Mesenchymal stem cell (in vitro differentiated cells and primary cell): ENCODE measurements around the gene SLC35F6.
A peak's percentile ranks its signal among the peaks of the same experiment; 100 is the strongest.

Source experiments
- DNase-seq: peaks from one replicate; pipeline ENCODE4 v3.0.0-alpha.2; 2013
- H2AFZ ChIP-seq: one replicate; pipeline ENCODE4 v1.6.1; 2013; ENCODE audit warnings: low read depth, mild to moderate bottlenecking, control low read depth, inconsistent platforms, low read length, moderate library complexity
- H2AK5ac ChIP-seq: 2 replicates; pipeline ENCODE4 v1.6.1; 2013; ENCODE audit warnings: low read length, moderate library complexity, mild to moderate bottlenecking, inconsistent platforms; ENCODE audit not compliant: severe bottlenecking
- H2BK120ac ChIP-seq: one replicate; pipeline ENCODE4 v1.6.1; 2013; ENCODE audit warnings: low read depth, mild to moderate bottlenecking, inconsistent platforms, low read length, moderate library complexity
- H2BK12ac ChIP-seq, 2 experiments: one replicate each; pipeline ENCODE4 v1.6.1; 2013; ENCODE audit warnings: inconsistent platforms in 2 of 2, low read length in 2 of 2, mild to moderate bottlenecking in 2 of 2, moderate library complexity in 2 of 2, control low read depth in 1 of 2
- H2BK15ac ChIP-seq: one replicate; pipeline ENCODE4 v1.6.1; 2013; ENCODE audit warnings: mild to moderate bottlenecking, low read depth, inconsistent platforms; ENCODE audit not compliant: poor library complexity, severe bottlenecking
- H2BK5ac ChIP-seq: 2 replicates; pipeline ENCODE4 v1.6.1; 2013; ENCODE audit warnings: low read depth, mild to moderate bottlenecking, low read length, control low read depth, inconsistent platforms; ENCODE audit not compliant: poor library complexity, severe bottlenecking
- H3K14ac ChIP-seq, 2 experiments: one replicate each; pipeline ENCODE4 v1.6.1; 2013; ENCODE audit warnings: inconsistent platforms in 2 of 2, low read length in 2 of 2, control low read depth in 1 of 2, mild to moderate bottlenecking in 1 of 2, moderate library complexity in 1 of 2
- H3K18ac ChIP-seq, 2 experiments: one replicate each; pipeline ENCODE4 v1.6.1; 2013; ENCODE audit warnings: inconsistent platforms in 2 of 2, low read length in 2 of 2, control low read depth in 1 of 2, low read depth in 1 of 2, mild to moderate bottlenecking in 1 of 2
- H3K23ac ChIP-seq, 2 experiments: one replicate each; pipeline ENCODE4 v1.6.1; 2013; ENCODE audit warnings: inconsistent platforms in 2 of 2, low read length in 2 of 2, mild to moderate bottlenecking in 2 of 2, moderate library complexity in 2 of 2, control low read depth in 1 of 2
- H3K27ac ChIP-seq: 2 replicates; pipeline ENCODE4 v1.5.1; 2013; ENCODE audit warnings: mild to moderate bottlenecking, moderate library complexity, low read length, control low read depth, inconsistent platforms; ENCODE audit not compliant: poor library complexity, severe bottlenecking
- H3K27me3 ChIP-seq, 2 experiments: 2 replicates each; pipeline versions ENCODE4 v1.6.1 to v1.7.0; 2013; ENCODE audit warnings: low read length in 2 of 2, mild to moderate bottlenecking in 2 of 2, moderate library complexity in 2 of 2, control low read depth in 1 of 2, inconsistent platforms in 1 of 2; ENCODE audit not compliant: control insufficient read depth in 1 of 2, insufficient read depth in 1 of 2
- H3K36me3 ChIP-seq, 2 experiments: 2 replicates each; pipeline versions ENCODE4 v1.6.1 to v1.7.0; 2013; ENCODE audit warnings: low read length in 2 of 2, control low read depth in 1 of 2, inconsistent platforms in 1 of 2, low read depth in 1 of 2, mild to moderate bottlenecking in 1 of 2; ENCODE audit not compliant: insufficient read depth in 2 of 2, control insufficient read depth in 1 of 2
- H3K4ac ChIP-seq, 2 experiments: one replicate each; pipeline ENCODE4 v1.6.1; 2013; ENCODE audit warnings: inconsistent platforms in 2 of 2, low read length in 2 of 2, mild to moderate bottlenecking in 2 of 2, moderate library complexity in 2 of 2, control low read depth in 1 of 2, low read depth in 1 of 2
- H3K4me1 ChIP-seq: 2 replicates; pipeline ENCODE4 v1.6.1; 2013; ENCODE audit warnings: low read depth, low read length, control low read depth; ENCODE audit not compliant: control insufficient read depth, insufficient read depth
- H3K4me2 ChIP-seq: 2 replicates; pipeline ENCODE4 v1.6.1; 2013; ENCODE audit warnings: low read length, mild to moderate bottlenecking, inconsistent platforms; ENCODE audit not compliant: poor library complexity, severe bottlenecking
- H3K4me3 ChIP-seq, 2 experiments: 2 replicates each; pipeline versions ENCODE4 v1.5.1 to v1.7.0; 2013; ENCODE audit warnings: low read length in 2 of 2, mild to moderate bottlenecking in 2 of 2, control low read depth in 1 of 2, low read depth in 1 of 2; ENCODE audit not compliant: insufficient read depth in 1 of 2
- H3K79me1 ChIP-seq: replicated peaks from 2 replicates; pipeline ENCODE4 v1.6.1; 2013; ENCODE audit warnings: mild to moderate bottlenecking, control low read depth, low read length, inconsistent platforms; ENCODE audit not compliant: poor library complexity, severe bottlenecking
- H3K9ac ChIP-seq: 2 replicates; pipeline ENCODE4 v1.7.0; 2013; ENCODE audit warnings: mild to moderate bottlenecking, low read length, moderate library complexity
- H3K9me3 ChIP-seq: 2 replicates; pipeline ENCODE4 v1.7.0; 2013; ENCODE audit warnings: mild to moderate bottlenecking, low read length; ENCODE audit not compliant: control insufficient read depth
- H4K8ac ChIP-seq: one replicate; pipeline ENCODE4 v1.6.1; 2013; ENCODE audit warnings: inconsistent platforms, mild to moderate bottlenecking, low read length, moderate library complexity
- H4K91ac ChIP-seq: one replicate; pipeline ENCODE4 v1.6.1; 2013; ENCODE audit warnings: mild to moderate bottlenecking, low read length, inconsistent platforms
- WGBS: methylation state at CpG from one replicate; pipeline ENCODE4 v1.1.7; 2013; ENCODE audit warnings: mixed read lengths; 5-methylcytosine and 5-hydroxymethylcytosine counted together

Gene SLC35F6

DNA sequence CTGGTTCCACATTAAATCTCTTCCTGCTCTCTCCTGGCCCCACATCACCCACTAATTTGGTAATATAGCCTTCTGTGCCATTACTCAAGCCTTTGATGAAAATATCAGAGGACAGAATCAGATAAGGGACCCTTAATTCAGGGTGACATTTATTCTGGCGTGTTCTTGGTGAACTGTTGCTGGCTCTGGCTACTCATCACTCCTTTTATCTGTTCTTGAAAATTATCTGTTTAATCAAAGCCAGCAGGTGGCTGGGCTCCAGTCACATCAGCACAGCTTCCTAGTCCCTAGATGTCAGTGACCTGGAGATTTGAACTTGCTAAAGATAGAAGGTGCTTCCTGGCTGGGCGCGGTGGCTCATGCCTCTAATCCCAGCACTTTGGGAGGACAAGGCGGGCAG is 26.9 kb upstream of the SLC35F6 start:
- Histone ChIP-seq H2BK5ac (no peak overlapping the region), H2AK5ac (no peak overlapping the region), H4K91ac (no peak overlapping the region), H3K14ac (no peak overlapping the region), H3K4ac (no peak overlapping the region), H3K36me3 (no peaks in the 10 kb centered on the region), H2BK120ac (no peak overlapping the region), H3K27ac (no peak overlapping the region), H3K9ac (no peak overlapping the region), H2AFZ (no peak overlapping the region), H3K23ac (peak overlapping the region in 1 of 2 experiments; percentile 19), H4K8ac (no peak overlapping the region), H3K18ac (no peak overlapping the region), H2BK15ac (no peak overlapping the region), H2BK12ac (no peak overlapping the region), H3K9me3 (no peaks in the 10 kb centered on the region), H3K79me1 (no peaks in the 10 kb centered on the region), H3K4me2 (no peak overlapping the region), H3K4me3 (no peak overlapping the region), H3K4me1 (peaks cover 4% of the 10 kb centered on the region), H3K27me3 (peaks cover 0 to 44% of the 10 kb centered on the region in 2 experiments)
- DNase-seq, result no peak
- 82% methylated on average over 4 of the region's 4 CpGs for WGBS

DNA sequence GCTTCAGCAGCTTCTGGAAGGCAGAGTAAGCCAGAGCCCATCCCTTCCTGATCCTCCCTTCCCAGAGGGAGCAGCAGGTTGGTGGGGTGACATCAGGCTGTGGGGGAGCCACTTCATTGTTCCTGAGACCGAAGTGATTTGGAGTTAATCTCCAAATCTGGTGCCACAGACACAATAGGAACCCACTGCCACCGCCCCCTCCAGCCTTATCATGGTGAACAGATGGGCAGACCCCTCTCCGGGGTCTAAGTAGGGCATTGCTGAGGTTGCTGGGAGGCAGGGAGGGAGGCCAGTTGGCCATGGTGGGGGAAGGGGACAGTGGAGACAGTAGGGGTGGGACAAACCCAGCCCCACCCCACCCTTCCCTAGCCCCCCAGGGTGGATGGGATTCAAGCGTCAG is 25.6 kb upstream of the SLC35F6 start:
- no peaks in the 10 kb centered on the region for H3K79me1 ChIP-seq
- no peak overlapping the region for H3K18ac ChIP-seq
- H3K36me3 ChIP-seq, result no peaks in the 10 kb centered on the region
- no peak overlapping the region for H4K91ac ChIP-seq
- 100% methylated on average over 2 of the region's 4 CpGs for WGBS
- H3K14ac ChIP-seq, result no peak overlapping the region
- H3K4me3 ChIP-seq, result no peak overlapping the region
- H3K9ac ChIP-seq, result no peak overlapping the region
- no peak overlapping the region for H2AK5ac ChIP-seq
- H3K27ac ChIP-seq, result no peak overlapping the region
- no peak overlapping the region for H2BK5ac ChIP-seq
- H3K9me3 ChIP-seq, result no peaks in the 10 kb centered on the region
- peak overlapping the region; percentile 35 for H2BK15ac ChIP-seq
- H2BK12ac ChIP-seq, result peak overlapping the region in 1 of 2 experiments; percentile 69
- H3K4me2 ChIP-seq, result no peak overlapping the region
- no peak for DNase-seq
- H2AFZ ChIP-seq, result no peak overlapping the region
- H2BK120ac ChIP-seq, result no peak overlapping the region
- no peak overlapping the region for H4K8ac ChIP-seq
- H3K4me1 ChIP-seq, result peaks cover 4% of the 10 kb centered on the region
- peaks cover 9 to 35% of the 10 kb centered on the region in 2 experiments for H3K27me3 ChIP-seq
- H3K23ac ChIP-seq, result no peak overlapping the region
- no peak overlapping the region for H3K4ac ChIP-seq

DNA sequence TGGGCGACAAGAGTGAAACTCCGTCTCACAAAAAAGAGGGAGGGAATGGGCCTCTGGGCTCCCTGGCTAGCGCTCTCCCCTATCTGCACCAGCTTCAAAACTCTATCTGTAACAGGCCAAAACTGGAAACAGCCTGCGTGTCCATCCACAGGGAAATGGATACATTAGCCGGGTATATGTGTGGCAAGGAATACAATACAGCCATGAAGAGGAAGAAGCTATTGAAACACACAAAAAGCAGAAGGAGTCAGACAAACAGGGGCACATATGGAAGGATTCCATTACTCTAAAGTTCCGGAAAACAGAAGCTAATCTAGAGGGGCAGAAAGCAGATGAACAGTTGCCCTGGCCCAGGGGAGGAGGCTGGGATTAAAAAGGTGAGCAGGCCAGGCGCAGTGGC is 24.6 kb upstream of the SLC35F6 start:
- H3K18ac ChIP-seq, result no peak overlapping the region
- no peak overlapping the region for H3K9ac ChIP-seq
- no peak overlapping the region for H2AFZ ChIP-seq
- H3K9me3 ChIP-seq, result no peaks in the 10 kb centered on the region
- H4K91ac ChIP-seq, result no peak overlapping the region
- no peak overlapping the region for H3K4ac ChIP-seq
- no peak overlapping the region for H2BK15ac ChIP-seq
- no peak overlapping the region for H2BK12ac ChIP-seq
- H3K4me3 ChIP-seq, result no peak overlapping the region
- no peak overlapping the region for H2AK5ac ChIP-seq
- no peak overlapping the region for H3K4me2 ChIP-seq
- WGBS, result 93% methylated on average over 7 of the region's 7 CpGs
- no peak overlapping the region for H3K23ac ChIP-seq
- no peak overlapping the region for H3K14ac ChIP-seq
- H3K27me3 ChIP-seq, result peaks cover 9 to 32% of the 10 kb centered on the region in 2 experiments
- H3K79me1 ChIP-seq, result no peaks in the 10 kb centered on the region
- DNase-seq, result no peak
- H3K4me1 ChIP-seq, result peaks cover 4% of the 10 kb centered on the region
- H3K27ac ChIP-seq, result no peak overlapping the region
- H3K36me3 ChIP-seq, result no peaks in the 10 kb centered on the region
- H2BK120ac ChIP-seq, result no peak overlapping the region
- no peak overlapping the region for H2BK5ac ChIP-seq
- no peak overlapping the region for H4K8ac ChIP-seq

DNA sequence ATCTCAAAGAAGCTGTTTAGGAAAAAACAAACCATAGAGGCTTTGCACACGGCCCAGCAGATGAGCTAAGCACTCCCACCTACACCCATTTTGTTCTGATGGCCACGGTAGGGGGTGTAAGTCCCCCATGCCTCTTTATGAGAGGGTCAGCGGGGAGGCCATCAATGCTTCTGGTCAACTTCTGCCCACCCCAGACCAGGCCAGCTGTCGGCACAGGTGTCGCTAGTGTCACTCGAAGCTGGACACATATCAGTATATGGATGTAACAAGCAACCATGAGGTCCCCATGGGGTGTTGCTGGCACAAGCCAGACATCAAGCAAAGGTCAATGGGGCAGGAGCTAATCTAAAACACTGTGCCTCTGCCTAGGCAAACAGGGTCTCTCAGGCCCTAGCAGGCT is 23.7 kb upstream of the SLC35F6 start:
- WGBS, result 92% methylated on average over 6 of the region's 6 CpGs

More for the DNA sequence above, 23.7 kb upstream of the SLC35F6 start:
- no peak overlapping the region for H3K27ac ChIP-seq
- no peak overlapping the region for H3K18ac ChIP-seq
- no peaks in the 10 kb centered on the region for H3K79me1 ChIP-seq
- no peak overlapping the region for H2AFZ ChIP-seq
- H2BK12ac ChIP-seq, result no peak overlapping the region
- H2BK5ac ChIP-seq, result no peak overlapping the region
- no peak overlapping the region for H4K8ac ChIP-seq
- no peak overlapping the region for H2BK120ac ChIP-seq
- no peak overlapping the region for H3K4me2 ChIP-seq
- H3K23ac ChIP-seq, result no peak overlapping the region
- H3K9me3 ChIP-seq, result no peaks in the 10 kb centered on the region
- DNase-seq, result no peak
- H4K91ac ChIP-seq, result peak overlapping the region; percentile 29
- H3K14ac ChIP-seq, result no peak overlapping the region
- peaks cover 2% of the 10 kb centered on the region for H3K4me1 ChIP-seq
- H3K9ac ChIP-seq, result no peak overlapping the region
- H2BK15ac ChIP-seq, result peak overlapping the region; percentile 12
- H2AK5ac ChIP-seq, result no peak overlapping the region
- H3K4ac ChIP-seq, result no peak overlapping the region
- H3K4me3 ChIP-seq, result no peak overlapping the region
- no peaks in the 10 kb centered on the region for H3K36me3 ChIP-seq
- H3K27me3 ChIP-seq, result peaks cover 9 to 32% of the 10 kb centered on the region in 2 experiments
